Renal pelvis (tissue), 4 donors: Measurements from ENCODE around the gene LMNB1. TPM values are rescaled to one million over a fixed set of nuclear protein-coding genes. Genes with fewer than 3 reads are reported as not detected.
"Not testable (repeated sequence)": the region's sequence is repeated elsewhere in the genome, so short reads cannot be mapped to it uniquely, and the experiment has no call there.

Experiments
- DNase-seq: peaks from one replicate; pipeline ENCODE4 v3.0.0-alpha.2; 2013
- polyA plus RNA-seq, 3 donors: library from polyadenylated mRNA; unstranded; fragments of 120-200 nt; gene quantifications; one replicate each; pipeline ENCODE4 v1.2.1, GENCODE V29; 2013; ENCODE audit not compliant: insufficient read length in 3 of 3

LMNB1 gene
- polyA plus RNA-seq, 3 donors: 110 to 142 (median 114) TPM

GRCh38 chr5:126774595-126774994, 2.3 kb upstream of the LMNB1 start:
- DNase-seq: not testable (repeated sequence)

- peak; percentile 57 for DNase-seq
Measured at GRCh38 chr5:126777257-126777974, 480 bp downstream of the LMNB1 start.

GRCh38 chr5:126777975-126778674, 1.2 kb downstream of the LMNB1 start:
- DNase-seq: peak; percentile 92

- no peak for DNase-seq
Measured at GRCh38 chr5:126778675-126779403, 1.9 kb downstream of the LMNB1 start.

GRCh38 chr5:126780165-126780827, 3.4 kb downstream of the LMNB1 start:
- peak; percentile 57 for DNase-seq

- not testable (repeated sequence) for DNase-seq
Measured at GRCh38 chr5:126788409-126788808, 11.5 kb downstream of the LMNB1 start.

GRCh38 chr5:126793097-126793496, 16.2 kb downstream of the LMNB1 start:
- DNase-seq: no peak

- not testable (repeated sequence) for DNase-seq
Measured at GRCh38 chr5:126793648-126794047, 16.7 kb downstream of the LMNB1 start.

GRCh38 chr5:126794157-126794828, 17.4 kb downstream of the LMNB1 start:
- no peak for DNase-seq

GRCh38 chr5:126799780-126800179, 22.8 kb downstream of the LMNB1 start:
- no peak for DNase-seq

- DNase-seq: no peak
Measured at GRCh38 chr5:126801174-126801991, 24.4 kb downstream of the LMNB1 start.

GRCh38 chr5:126801992-126802294, 25.0 kb downstream of the LMNB1 start:
- no peak for DNase-seq

- DNase-seq: no peak
Measured at GRCh38 chr5:126805063-126805462, 28.1 kb downstream of the LMNB1 start.

GRCh38 chr5:126808521-126808988, 31.6 kb downstream of the LMNB1 start:
- peak; percentile 24 for DNase-seq

GRCh38 chr5:126809916-126810315, 33.0 kb downstream of the LMNB1 start:
- DNase-seq: no peak

- no peak for DNase-seq
Measured at GRCh38 chr5:126810596-126811380, 33.9 kb downstream of the LMNB1 start.

GRCh38 chr5:126811515-126812198, 34.7 kb downstream of the LMNB1 start:
- DNase-seq: no peak

- DNase-seq: no peak
Measured at GRCh38 chr5:126812199-126812570, 35.2 kb downstream of the LMNB1 start.

- not testable (repeated sequence) for DNase-seq
Measured at GRCh38 chr5:126813799-126814198, 36.9 kb downstream of the LMNB1 start.
